HCT116 (cell line): ENCODE data around the gene PCBP3. TPM values are rescaled to one million over a fixed set of nuclear protein-coding genes. Genes with fewer than 3 reads are reported as not detected.

Source experiments
- ATAC-seq: fragments of 200-7000 bp; cut with Tn5 transposase; 2 replicates; pipeline ENCODE4 v1.9.1; 2020; ENCODE audit warnings: mild to moderate bottlenecking, moderate library complexity
- BruUV-seq: library from RNA; stranded (reverse); fragments of 400-500 nt; replicated peaks from 2 replicates; lab custom pipeline; 2021; lab: Mats Ljungman, UMichigan
- CTCF ChIA-PET: fragments of 300-600 bp; sonication (Branson Sonifier 250); formaldehyde crosslinking; loops from one replicate; lab custom pipeline; 2021; ENCODE audit warnings: antibody characterized with exemption; lab: Charles Lee
- POLR2A ChIA-PET: fragments of 300-600, 350-600 bp; sonication (Branson Sonifier 250); formaldehyde crosslinking; loops from one replicate; lab custom pipeline; 2021; ENCODE audit warnings: antibody characterized with exemption; lab: Charles Lee
- RAD21 ChIA-PET, 2 experiments: fragments of 300-600 bp; sonication (Branson Sonifier 250); formaldehyde crosslinking; loops; one replicate each; lab custom pipeline; 2023; ENCODE audit warnings: low total read pairs in 2 of 2; ENCODE audit not compliant: uncharacterized antibody in 2 of 2, unreplicated experiment in 2 of 2, low non-redundant PET in 1 of 2; lab: Charles Lee
- DNase-seq: peaks from one replicate; pipeline ENCODE4 v3.0.0-alpha.2; 2010; ENCODE audit warnings: low read depth, low spot score
- H2AFZ ChIP-seq: fragments of 200-600 bp; shearing (Covaris generic), sonication (generic); 2 replicates; pipeline ENCODE4 v1.6.1; 2017; ENCODE audit warnings: low read depth, mixed run types, mixed read lengths, antibody characterized with exemption, low read length; ENCODE audit not compliant: poor library complexity, severe bottlenecking
- H3K27ac ChIP-seq: 2 replicates; pipeline ENCODE4 v1.5.1; 2012; ENCODE audit warnings: low read depth, low read length
- H3K27me3 ChIP-seq: fragments of 200-600 bp; sonication (generic); 2 replicates; pipeline ENCODE4 v1.6.1; 2016; ENCODE audit warnings: mixed run types, low read length, mixed read lengths; ENCODE audit not compliant: insufficient read depth
- H3K36me3 ChIP-seq, 2 experiments: fragments of 200-500 bp in 1 of 2; fragments of 200-600 bp in 1 of 2; sonication (Bioruptor generic) in 1 of 2; sonication (generic) in 1 of 2; 2 replicates each; pipeline versions ENCODE4 v1.5.1 to v1.6.1; 2014 to 2016; ENCODE audit warnings: low read length in 2 of 2, inconsistent platforms in 1 of 2, mixed read lengths in 1 of 2, mixed run types in 1 of 2; ENCODE audit not compliant: insufficient read depth in 2 of 2, control insufficient read depth in 1 of 2
- H3K4me1 ChIP-seq, 2 experiments: fragments of 200-600 bp in 1 of 2; sonication (generic) in 1 of 2; 2 replicates each; pipeline versions ENCODE4 v1.5.1 to v1.6.1; 2012 to 2017; ENCODE audit warnings: low read length in 2 of 2, inconsistent platforms in 1 of 2, mild to moderate bottlenecking in 1 of 2, mixed read lengths in 1 of 2, mixed run types in 1 of 2, moderate library complexity in 1 of 2; ENCODE audit not compliant: insufficient read depth in 2 of 2, control insufficient read depth in 1 of 2
- H3K4me2 ChIP-seq: fragments of 200-600 bp; sonication (generic); 2 replicates; pipeline ENCODE4 v1.6.1; 2017; ENCODE audit warnings: mixed run types, low read length, mixed read lengths
- H3K4me3 ChIP-seq, 2 experiments: fragments of 200-600 bp in 1 of 2; sonication (generic) in 1 of 2; replicated peaks in 1 of 2; 2 replicates each; pipeline ENCODE4 v1.5.1; 2011 to 2016; ENCODE audit warnings: low read length in 2 of 2, control low read depth in 1 of 2, low read depth in 1 of 2, mild to moderate bottlenecking in 1 of 2, mixed read lengths in 1 of 2, mixed run types in 1 of 2
- H3K79me2 ChIP-seq: fragments of 200-600 bp; sonication (generic); 2 replicates; pipeline ENCODE4 v1.6.1; 2017; ENCODE audit warnings: mild to moderate bottlenecking, mixed run types, low read length, moderate library complexity, mixed read lengths; ENCODE audit not compliant: insufficient read depth
- H3K9ac ChIP-seq: fragments of 200-600 bp; sonication (generic); 2 replicates; pipeline ENCODE4 v1.6.1; 2016; ENCODE audit warnings: low read length, mixed read lengths
- H3K9me2 ChIP-seq: fragments of 200-600 bp; sonication (generic), shearing (Covaris generic); 2 replicates; pipeline ENCODE4 v1.6.1; 2017; ENCODE audit warnings: mixed run types, mild to moderate bottlenecking, moderate library complexity; ENCODE audit not compliant: insufficient read depth
- H3K9me3 ChIP-seq, 2 experiments: fragments of 200-500 bp in 1 of 2; fragments of 200-600 bp in 1 of 2; sonication (Bioruptor generic) in 1 of 2; sonication (generic) in 1 of 2; 2 replicates each; pipeline ENCODE4 v1.6.1; 2014 to 2017; ENCODE audit warnings: low read length in 2 of 2, mixed read lengths in 2 of 2, inconsistent platforms in 1 of 2, low read depth in 1 of 2, mild to moderate bottlenecking in 1 of 2, mixed run types in 1 of 2, moderate library complexity in 1 of 2; ENCODE audit not compliant: control insufficient read depth in 1 of 2, insufficient read depth in 1 of 2
- H4K20me1 ChIP-seq: fragments of 200-600 bp; sonication (generic), shearing (Covaris generic); 2 replicates; pipeline ENCODE4 v1.6.1; 2017; ENCODE audit warnings: mixed run types, mild to moderate bottlenecking, moderate library complexity; ENCODE audit not compliant: insufficient read depth
- CEBPB ChIP-seq: IDR thresholded peaks from 2 replicates; pipeline ENCODE4 v1.6.1; 2012; ENCODE audit warnings: low read depth
- EGR1 ChIP-seq: IDR thresholded peaks from 2 replicates; pipeline ENCODE4 v1.6.1; 2012; ENCODE audit warnings: low read depth
- ELF1 ChIP-seq: IDR thresholded peaks from 2 replicates; pipeline ENCODE4 v1.6.1; 2012; ENCODE audit warnings: low read depth, borderline replicate concordance
- EZH2 ChIP-seq: fragments of 200-600 bp; sonication (generic); IDR thresholded peaks from 2 replicates; pipeline ENCODE4 v1.6.1; 2017; ENCODE audit warnings: antibody characterized with exemption, mixed run types
- EZH2phosphoT487 ChIP-seq: fragments of 200-600 bp; IDR thresholded peaks from 2 replicates; pipeline ENCODE4 v1.6.1; 2018; ENCODE audit warnings: antibody characterized with exemption, borderline replicate concordance
- POLR2AphosphoS5 ChIP-seq: IDR thresholded peaks from 2 replicates; pipeline ENCODE4 v1.6.1; 2011; ENCODE audit warnings: mild to moderate bottlenecking, low read depth, low read length, moderate library complexity
- RAD21 ChIP-seq: IDR thresholded peaks from 2 replicates; pipeline ENCODE4 v1.6.1; 2012; ENCODE audit warnings: low read depth, mild to moderate bottlenecking
- TCF7L2 ChIP-seq: IDR thresholded peaks from 2 replicates; pipeline ENCODE4 v1.7.0; 2011; ENCODE audit warnings: borderline replicate concordance, inconsistent platforms; ENCODE audit not compliant: insufficient read depth, insufficient read length; ENCODE audit errors: extremely low read depth
- YY1 ChIP-seq: IDR thresholded peaks from 2 replicates; pipeline ENCODE4 v1.6.1; 2011; ENCODE audit warnings: low read length, low read depth, moderate library complexity, mild to moderate bottlenecking; ENCODE audit not compliant: insufficient replicate concordance; ENCODE audit errors: extremely low read depth
- ZNF274 ChIP-seq: fragments of 200-500 bp; sonication (Bioruptor generic); IDR thresholded peaks from 2 replicates; pipeline ENCODE4 v1.6.1; 2014; ENCODE audit warnings: mild to moderate bottlenecking, low read depth, low read length, inconsistent platforms
- intact Hi-C: fragments of 100-400 bp; cut with micrococcal nuclease; formaldehyde crosslinking; loops from 2 replicates; pipeline ENCODE4 v1.10.0; 2022
- total RNA-seq: library from RNA; stranded (reverse); gene quantifications from one replicate; pipeline ENCODE4 v1.2.1, GENCODE V29; 2021; ENCODE audit not compliant: unreplicated experiment
- TF ChIP-seq, protein P1 (sequence below): IDR thresholded peaks from 2 replicates; pipeline ENCODE4 v1.6.1; 2012; ENCODE audit warnings: low read depth
- TF ChIP-seq, protein P2 (sequence below): IDR thresholded peaks from 2 replicates; pipeline ENCODE4 v1.6.1; 2012
- TF ChIP-seq, protein P3 (sequence below): IDR thresholded peaks from 2 replicates; pipeline ENCODE4 v1.6.1; 2011; ENCODE audit warnings: mild to moderate bottlenecking, low read length, moderate library complexity; ENCODE audit not compliant: insufficient replicate concordance; ENCODE audit errors: extremely low read depth
- TF ChIP-seq, protein P4 (sequence below), 3 experiments: fragments of 200-600 bp in 1 of 3; sonication (generic) in 1 of 3; IDR thresholded peaks in 2 of 3; conservative IDR thresholded peaks in 1 of 3; 2 replicates each; pipeline ENCODE4 v1.5.1; 2012 to 2017; ENCODE audit warnings: low read depth in 2 of 3, low read length in 2 of 3, antibody characterized with exemption in 1 of 3, borderline replicate concordance in 1 of 3, control low read depth in 1 of 3, mild to moderate bottlenecking in 1 of 3, mixed read lengths in 1 of 3, mixed run types in 1 of 3, moderate library complexity in 1 of 3; ENCODE audit not compliant: insufficient read depth in 1 of 3

Gene PCBP3
- total RNA-seq, 1 experiment from 2014 or later = 3.1 TPM

DNA sequence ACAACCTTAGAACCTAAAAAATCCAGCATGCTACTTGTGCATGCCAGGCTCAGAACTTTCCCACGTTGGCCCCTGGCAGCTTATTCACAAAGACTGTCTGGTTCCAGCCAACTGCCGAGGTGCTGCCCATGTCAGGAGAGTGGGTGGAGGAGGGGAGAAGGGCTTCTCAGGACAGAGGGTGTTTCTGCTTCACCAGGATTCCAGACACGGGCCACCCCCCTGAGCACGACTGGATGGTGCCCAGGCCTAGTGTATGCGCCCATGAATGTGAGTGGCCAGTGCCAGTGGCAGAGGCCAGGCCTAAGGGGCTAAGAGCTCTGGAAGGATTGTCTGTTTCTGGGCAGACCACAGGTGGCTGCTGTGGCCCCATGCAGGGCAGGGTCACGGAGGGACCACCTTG lies 189.9 kb downstream of the PCBP3 start (continued):
- TF ChIP-seq, protein P1, sequence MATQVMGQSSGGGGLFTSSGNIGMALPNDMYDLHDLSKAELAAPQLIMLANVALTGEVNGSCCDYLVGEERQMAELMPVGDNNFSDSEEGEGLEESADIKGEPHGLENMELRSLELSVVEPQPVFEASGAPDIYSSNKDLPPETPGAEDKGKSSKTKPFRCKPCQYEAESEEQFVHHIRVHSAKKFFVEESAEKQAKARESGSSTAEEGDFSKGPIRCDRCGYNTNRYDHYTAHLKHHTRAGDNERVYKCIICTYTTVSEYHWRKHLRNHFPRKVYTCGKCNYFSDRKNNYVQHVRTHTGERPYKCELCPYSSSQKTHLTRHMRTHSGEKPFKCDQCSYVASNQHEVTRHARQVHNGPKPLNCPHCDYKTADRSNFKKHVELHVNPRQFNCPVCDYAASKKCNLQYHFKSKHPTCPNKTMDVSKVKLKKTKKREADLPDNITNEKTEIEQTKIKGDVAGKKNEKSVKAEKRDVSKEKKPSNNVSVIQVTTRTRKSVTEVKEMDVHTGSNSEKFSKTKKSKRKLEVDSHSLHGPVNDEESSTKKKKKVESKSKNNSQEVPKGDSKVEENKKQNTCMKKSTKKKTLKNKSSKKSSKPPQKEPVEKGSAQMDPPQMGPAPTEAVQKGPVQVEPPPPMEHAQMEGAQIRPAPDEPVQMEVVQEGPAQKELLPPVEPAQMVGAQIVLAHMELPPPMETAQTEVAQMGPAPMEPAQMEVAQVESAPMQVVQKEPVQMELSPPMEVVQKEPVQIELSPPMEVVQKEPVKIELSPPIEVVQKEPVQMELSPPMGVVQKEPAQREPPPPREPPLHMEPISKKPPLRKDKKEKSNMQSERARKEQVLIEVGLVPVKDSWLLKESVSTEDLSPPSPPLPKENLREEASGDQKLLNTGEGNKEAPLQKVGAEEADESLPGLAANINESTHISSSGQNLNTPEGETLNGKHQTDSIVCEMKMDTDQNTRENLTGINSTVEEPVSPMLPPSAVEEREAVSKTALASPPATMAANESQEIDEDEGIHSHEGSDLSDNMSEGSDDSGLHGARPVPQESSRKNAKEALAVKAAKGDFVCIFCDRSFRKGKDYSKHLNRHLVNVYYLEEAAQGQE = no peak
- TF ChIP-seq YY1 = no peak
- no peak for TF ChIP-seq EZH2
- TF ChIP-seq, all 23 proteins: peak for 0

DNA sequence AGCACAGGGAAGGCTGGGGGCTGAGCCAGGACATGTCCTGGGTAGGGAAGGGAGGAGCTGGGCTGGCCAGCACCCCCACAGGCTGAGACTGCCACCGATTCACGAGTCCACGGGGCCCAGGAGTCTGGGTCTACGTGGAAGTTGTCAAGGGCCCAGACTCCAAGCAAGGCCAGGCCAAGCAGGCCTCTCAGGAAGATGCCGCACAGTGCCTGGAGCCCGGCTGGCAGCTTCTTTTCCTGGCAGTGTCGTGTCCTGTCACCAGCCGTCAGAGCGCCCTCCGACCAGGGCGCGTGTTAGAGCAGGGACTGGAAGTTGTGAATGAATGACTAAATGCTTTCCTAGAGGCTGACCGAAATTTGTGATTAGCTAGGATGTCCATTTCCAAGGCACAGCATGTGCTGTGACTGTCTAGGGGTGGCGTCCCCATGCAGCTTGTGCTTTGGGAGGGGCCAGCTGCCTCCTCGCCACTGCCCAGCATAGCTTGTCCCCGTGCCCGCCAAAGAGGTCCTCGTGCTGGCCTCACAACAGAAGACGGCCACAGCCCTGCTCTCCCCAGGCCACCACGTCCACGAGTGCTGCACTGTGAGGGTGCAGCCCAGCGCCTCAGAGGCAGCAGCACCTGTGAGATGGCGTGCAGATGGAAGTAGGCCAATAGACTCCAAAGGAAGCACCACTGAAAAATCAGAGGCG lies 190.6 kb downstream of the PCBP3 start:
- ChIA-PET POLR2A (no interaction called here), RAD21 (no interaction called here), CTCF (no interaction called here)
- ATAC-seq (no peak), DNase-seq (no peak)
- Histone ChIP-seq H3K9me2 (no peaks in the 10 kb centered on the region), H3K79me2 (no peaks in the 10 kb centered on the region), H3K4me1 (no peaks in the 10 kb centered on the region; a peak in 1 of 4 replicates), H3K27ac (no peak overlapping the region), H3K9me3 (no peaks in the 10 kb centered on the region), H3K36me3 (no peaks in the 10 kb centered on the region), H3K4me3 (no peak overlapping the region), H4K20me1 (no peaks in the 10 kb centered on the region), H3K4me2 (no peak overlapping the region), H2AFZ (no peak overlapping the region), H3K9ac (no peak overlapping the region), H3K27me3 (no peaks in the 10 kb centered on the region)
- intact Hi-C loops = no loop called here
- BruUV-seq = no TSS peak
- no peak for TF ChIP-seq CEBPB
- no peak for TF ChIP-seq TCF7L2
- no peak for TF ChIP-seq RAD21
- TF ChIP-seq, protein P2, sequence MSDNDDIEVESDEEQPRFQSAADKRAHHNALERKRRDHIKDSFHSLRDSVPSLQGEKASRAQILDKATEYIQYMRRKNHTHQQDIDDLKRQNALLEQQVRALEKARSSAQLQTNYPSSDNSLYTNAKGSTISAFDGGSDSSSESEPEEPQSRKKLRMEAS = no peak
- TF ChIP-seq, protein P3, sequence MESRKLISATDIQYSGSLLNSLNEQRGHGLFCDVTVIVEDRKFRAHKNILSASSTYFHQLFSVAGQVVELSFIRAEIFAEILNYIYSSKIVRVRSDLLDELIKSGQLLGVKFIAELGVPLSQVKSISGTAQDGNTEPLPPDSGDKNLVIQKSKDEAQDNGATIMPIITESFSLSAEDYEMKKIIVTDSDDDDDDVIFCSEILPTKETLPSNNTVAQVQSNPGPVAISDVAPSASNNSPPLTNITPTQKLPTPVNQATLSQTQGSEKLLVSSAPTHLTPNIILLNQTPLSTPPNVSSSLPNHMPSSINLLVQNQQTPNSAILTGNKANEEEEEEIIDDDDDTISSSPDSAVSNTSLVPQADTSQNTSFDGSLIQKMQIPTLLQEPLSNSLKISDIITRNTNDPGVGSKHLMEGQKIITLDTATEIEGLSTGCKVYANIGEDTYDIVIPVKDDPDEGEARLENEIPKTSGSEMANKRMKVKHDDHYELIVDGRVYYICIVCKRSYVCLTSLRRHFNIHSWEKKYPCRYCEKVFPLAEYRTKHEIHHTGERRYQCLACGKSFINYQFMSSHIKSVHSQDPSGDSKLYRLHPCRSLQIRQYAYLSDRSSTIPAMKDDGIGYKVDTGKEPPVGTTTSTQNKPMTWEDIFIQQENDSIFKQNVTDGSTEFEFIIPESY = no peak
- no peak for TF ChIP-seq ZNF274
- TF ChIP-seq EZH2 = no peak
- TF ChIP-seq EZH2phosphoT487 = no peak
- no peak for TF ChIP-seq ELF1
- TF ChIP-seq, protein P4, sequence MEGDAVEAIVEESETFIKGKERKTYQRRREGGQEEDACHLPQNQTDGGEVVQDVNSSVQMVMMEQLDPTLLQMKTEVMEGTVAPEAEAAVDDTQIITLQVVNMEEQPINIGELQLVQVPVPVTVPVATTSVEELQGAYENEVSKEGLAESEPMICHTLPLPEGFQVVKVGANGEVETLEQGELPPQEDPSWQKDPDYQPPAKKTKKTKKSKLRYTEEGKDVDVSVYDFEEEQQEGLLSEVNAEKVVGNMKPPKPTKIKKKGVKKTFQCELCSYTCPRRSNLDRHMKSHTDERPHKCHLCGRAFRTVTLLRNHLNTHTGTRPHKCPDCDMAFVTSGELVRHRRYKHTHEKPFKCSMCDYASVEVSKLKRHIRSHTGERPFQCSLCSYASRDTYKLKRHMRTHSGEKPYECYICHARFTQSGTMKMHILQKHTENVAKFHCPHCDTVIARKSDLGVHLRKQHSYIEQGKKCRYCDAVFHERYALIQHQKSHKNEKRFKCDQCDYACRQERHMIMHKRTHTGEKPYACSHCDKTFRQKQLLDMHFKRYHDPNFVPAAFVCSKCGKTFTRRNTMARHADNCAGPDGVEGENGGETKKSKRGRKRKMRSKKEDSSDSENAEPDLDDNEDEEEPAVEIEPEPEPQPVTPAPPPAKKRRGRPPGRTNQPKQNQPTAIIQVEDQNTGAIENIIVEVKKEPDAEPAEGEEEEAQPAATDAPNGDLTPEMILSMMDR (IDR thresholded peaks at IDR 0.05 in 2 of 3, conservative IDR thresholded peaks at IDR 0.05 in 1 of 3; ENCODE audit: borderline replicate concordance in 1 of 3, insufficient read depth in 1 of 3, low read depth in 2 of 3, low read length in 2 of 3) = no peak
- no peak for TF ChIP-seq EGR1
- TF ChIP-seq YY1 = no peak
- TF ChIP-seq POLR2AphosphoS5 = no peak
